Thymus (tissue), 11 donors: ENCODE measurements around the gene ETS1. TPM values are rescaled to one million over a fixed set of nuclear protein-coding genes. Genes with fewer than 3 reads are reported as not detected.
A peak's percentile ranks its signal among the peaks of the same experiment; 100 is the strongest.

Experiments
- DNase-seq, 9 donors: peaks; one replicate each; pipeline ENCODE4 v3.0.0-alpha.2; 2013; ENCODE audit warnings: low spot score in 9 of 9, low read depth in 6 of 9, missing footprints in 1 of 9
- H3K27ac ChIP-seq, 2 donors: one replicate each; pipeline ENCODE4 v1.5.1; 2013; ENCODE audit warnings: control low read depth in 1 of 2, low read depth in 1 of 2, low read length in 1 of 2, mild to moderate bottlenecking in 1 of 2, moderate library complexity in 1 of 2
- H3K27me3 ChIP-seq, 2 donors: one replicate each; pipeline ENCODE4 v1.5.1; 2013; ENCODE audit warnings: low read length in 1 of 2; ENCODE audit not compliant: control insufficient read depth in 2 of 2, insufficient read depth in 1 of 2
- H3K36me3 ChIP-seq, 2 donors: one replicate each; pipeline ENCODE4 v1.5.1; 2013; ENCODE audit warnings: low read length in 1 of 2, mild to moderate bottlenecking in 1 of 2, moderate library complexity in 1 of 2; ENCODE audit not compliant: control insufficient read depth in 2 of 2, insufficient read depth in 2 of 2
- H3K4me1 ChIP-seq, 2 donors: one replicate each; pipeline ENCODE4 v1.5.1; 2013; ENCODE audit warnings: low read length in 2 of 2; ENCODE audit not compliant: control insufficient read depth in 2 of 2, insufficient read depth in 2 of 2
- H3K4me3 ChIP-seq, 2 donors: one replicate each; pipeline ENCODE4 v1.5.1; 2013; ENCODE audit warnings: low read length in 2 of 2, control low read depth in 1 of 2, mild to moderate bottlenecking in 1 of 2
- H3K9me3 ChIP-seq, 2 donors: one replicate each; pipeline ENCODE4 v1.5.1; 2013; ENCODE audit warnings: low read length in 1 of 2, mild to moderate bottlenecking in 1 of 2; ENCODE audit not compliant: control insufficient read depth in 2 of 2, insufficient read depth in 1 of 2
- WGBS: extraction: QIAGEN DNeasy Blood & Tissue Kit; methylation state at CpG from one replicate; pipeline ENCODE4 v1.1.7; 2013; 5-methylcytosine and 5-hydroxymethylcytosine counted together
- polyA plus RNA-seq: library from polyadenylated mRNA; stranded (reverse); fragments of 200-250 nt; gene quantifications from one replicate; pipeline ENCODE4 v1.2.3, GENCODE V29; 2013
- total RNA-seq: library from RNA; stranded (reverse); fragments of 120-200 nt; gene quantifications from one replicate; pipeline ENCODE4 v1.2.4, GENCODE V29; 2013
- donor health status: healthy.

ETS1 gene
- total and polyA plus RNA-seq, 2 donors = 171 to 223 TPM

DNA sequence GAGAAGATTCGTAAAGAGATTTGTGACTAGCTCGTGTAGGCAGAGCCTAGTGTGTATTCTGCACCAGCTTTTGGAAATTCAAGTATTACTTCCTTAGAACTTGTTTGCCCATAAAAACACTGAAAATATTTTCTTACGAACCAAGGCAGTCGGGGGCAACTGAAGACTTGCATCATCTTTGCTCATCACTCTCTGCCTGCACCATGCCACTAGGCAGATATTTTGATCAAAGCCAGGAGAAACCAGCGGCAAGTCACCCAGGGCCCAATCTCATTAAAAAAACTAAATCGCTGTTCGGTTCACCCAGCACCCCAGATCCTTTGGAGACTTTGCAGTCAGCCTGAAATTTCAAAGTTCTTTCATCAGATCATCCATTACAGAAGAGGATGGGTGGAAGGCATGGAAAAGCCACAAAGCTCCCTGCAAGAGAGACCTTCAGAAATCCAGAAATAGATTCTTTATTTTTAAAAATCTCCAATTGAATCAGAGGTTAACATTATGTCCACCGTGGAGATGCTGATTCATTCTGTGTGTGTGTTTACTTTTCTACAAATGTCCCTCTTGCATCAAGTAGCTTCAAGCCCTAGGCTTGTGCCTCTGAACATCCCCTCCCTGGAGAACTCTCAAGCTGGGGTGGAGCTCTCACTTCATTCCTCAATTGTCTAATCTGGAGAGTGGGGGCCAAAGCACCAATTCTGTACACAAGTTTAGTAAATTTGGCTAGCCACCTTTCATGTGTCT, 78.4 kb downstream of the ETS1 start:
- WGBS = 79% methylated on average over 8 of the region's 8 CpGs
- Histone ChIP-seq H3K9me3 (no peaks in the 10 kb centered on the region), H3K4me1 (peaks cover 66 to 89% of the 10 kb centered on the region in 2 donors), H3K27ac (peak overlapping the region in 1 of 2 donors; percentile 25), H3K4me3 (peak overlapping the region in 1 of 2 donors; percentile 16), H3K27me3 (no peaks in the 10 kb centered on the region), H3K36me3 (peaks cover 35 to 96% of the 10 kb centered on the region in 2 donors)
- DNase-seq = no peak

GRCh38 chr11:128507936-128508335, 79.4 kb downstream of the ETS1 start:
- H3K9me3 ChIP-seq = no peaks in the 10 kb centered on the region
- WGBS = 83% methylated on average over 6 of the region's 6 CpGs
- H3K27me3 ChIP-seq = no peaks in the 10 kb centered on the region
- H3K4me3 ChIP-seq = peak overlapping the region in 1 of 2 donors; percentile 16
- peaks cover 36 to 94% of the 10 kb centered on the region in 2 donors for H3K36me3 ChIP-seq
- no peak for DNase-seq
- H3K27ac ChIP-seq = peak overlapping the region in 1 of 2 donors; percentile 53
- H3K4me1 ChIP-seq = peaks cover 72 to 90% of the 10 kb centered on the region in 2 donors

DNA sequence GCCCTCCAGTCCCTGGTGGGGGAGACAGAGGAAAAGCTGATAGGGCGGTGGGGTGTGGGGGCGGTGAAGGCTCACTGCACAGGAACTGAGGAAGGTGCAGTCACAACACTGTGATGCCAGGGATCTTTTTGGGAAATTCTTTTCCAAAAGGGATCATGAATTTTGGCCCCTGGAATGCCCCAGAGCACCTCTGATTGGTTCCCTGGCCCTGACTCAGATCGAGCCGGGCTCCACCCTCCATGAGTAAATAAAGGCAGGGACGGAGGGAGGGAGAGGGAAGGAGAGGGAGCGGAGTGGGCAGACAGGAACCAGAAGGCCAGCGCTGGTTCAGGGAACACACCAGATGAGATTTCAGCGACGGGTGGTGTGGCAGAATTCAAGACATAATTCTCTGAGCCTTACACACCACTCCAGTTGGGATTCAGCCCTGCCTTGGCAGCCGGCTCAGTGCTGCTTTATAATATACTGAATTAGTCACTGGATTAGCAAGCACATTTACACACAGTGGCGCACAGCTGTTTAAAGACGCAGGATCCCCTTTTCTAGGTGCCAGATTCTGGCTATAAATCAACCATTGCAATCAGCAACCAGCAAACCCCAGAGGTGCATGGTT, 80.3 kb downstream of the ETS1 start:
- WGBS = 55% methylated on average over 12 of the region's 12 CpGs
- H3K4me3 ChIP-seq = peak overlapping the region; percentile 5 to 30

GRCh38 chr11:128506356-128506755, 81.0 kb downstream of the ETS1 start:
- WGBS = 89% methylated on average over 15 of the region's 15 CpGs
- peaks cover 79 to 90% of the 10 kb centered on the region in 2 donors for H3K4me1 ChIP-seq
- no peak overlapping the region for H3K4me3 ChIP-seq
- peaks cover 28 to 94% of the 10 kb centered on the region in 2 donors for H3K36me3 ChIP-seq
- H3K27me3 ChIP-seq = no peaks in the 10 kb centered on the region
- no peaks in the 10 kb centered on the region for H3K9me3 ChIP-seq
- no peak for DNase-seq
- H3K27ac ChIP-seq = peak overlapping the region; percentile 32 to 42

More for the DNA sequence above, 80.3 kb downstream of the ETS1 start:
- H3K9me3 ChIP-seq = no peaks in the 10 kb centered on the region
- peaks cover 76 to 90% of the 10 kb centered on the region in 2 donors for H3K4me1 ChIP-seq
- H3K27me3 ChIP-seq = no peaks in the 10 kb centered on the region
- no peak for DNase-seq
- H3K36me3 ChIP-seq = peaks cover 29 to 94% of the 10 kb centered on the region in 2 donors
- H3K27ac ChIP-seq = peak overlapping the region; percentile 32 to 53

GRCh38 chr11:128505449-128506065, 81.8 kb downstream of the ETS1 start:
- H3K27ac ChIP-seq = peak overlapping the region in 1 of 2 donors; percentile 43
- peaks cover 78 to 93% of the 10 kb centered on the region in 2 donors for H3K4me1 ChIP-seq
- no peak for DNase-seq
- no peak overlapping the region for H3K4me3 ChIP-seq
- H3K9me3 ChIP-seq = no peaks in the 10 kb centered on the region
- 87% methylated on average over 12 of the region's 12 CpGs for WGBS
- H3K36me3 ChIP-seq = peaks cover 31 to 95% of the 10 kb centered on the region in 2 donors
- no peaks in the 10 kb centered on the region for H3K27me3 ChIP-seq

DNA sequence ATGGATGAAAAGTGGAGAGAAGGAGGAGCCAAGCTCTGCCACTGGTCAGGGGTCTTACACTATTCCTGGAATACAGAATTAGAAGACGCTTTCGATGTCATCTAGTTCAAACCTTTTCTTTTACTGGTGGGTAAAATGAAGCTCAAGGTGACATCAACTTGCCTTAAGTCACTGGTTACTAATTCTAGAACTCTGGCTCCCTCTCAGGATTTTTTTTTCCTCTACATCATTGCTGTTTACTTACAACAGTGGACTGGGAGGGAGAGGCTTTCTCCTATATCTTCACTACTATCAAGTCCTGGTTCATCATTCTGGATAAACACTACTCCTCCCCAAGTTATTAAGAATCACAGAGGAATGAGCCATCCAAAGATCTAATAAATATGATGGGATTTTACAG, 82.9 kb downstream of the ETS1 start:
- peak overlapping the region in 1 of 2 donors; percentile 10 for H3K4me3 ChIP-seq
- peak overlapping the region; percentile 43 to 54 for H3K27ac ChIP-seq
- H3K9me3 ChIP-seq = no peaks in the 10 kb centered on the region
- H3K27me3 ChIP-seq = no peaks in the 10 kb centered on the region
- no peak for DNase-seq
- over 99% methylated on average over 2 of the region's 2 CpGs for WGBS
- peaks cover 37 to 94% of the 10 kb centered on the region in 2 donors for H3K36me3 ChIP-seq
- H3K4me1 ChIP-seq = peaks cover 70 to 95% of the 10 kb centered on the region in 2 donors

DNA sequence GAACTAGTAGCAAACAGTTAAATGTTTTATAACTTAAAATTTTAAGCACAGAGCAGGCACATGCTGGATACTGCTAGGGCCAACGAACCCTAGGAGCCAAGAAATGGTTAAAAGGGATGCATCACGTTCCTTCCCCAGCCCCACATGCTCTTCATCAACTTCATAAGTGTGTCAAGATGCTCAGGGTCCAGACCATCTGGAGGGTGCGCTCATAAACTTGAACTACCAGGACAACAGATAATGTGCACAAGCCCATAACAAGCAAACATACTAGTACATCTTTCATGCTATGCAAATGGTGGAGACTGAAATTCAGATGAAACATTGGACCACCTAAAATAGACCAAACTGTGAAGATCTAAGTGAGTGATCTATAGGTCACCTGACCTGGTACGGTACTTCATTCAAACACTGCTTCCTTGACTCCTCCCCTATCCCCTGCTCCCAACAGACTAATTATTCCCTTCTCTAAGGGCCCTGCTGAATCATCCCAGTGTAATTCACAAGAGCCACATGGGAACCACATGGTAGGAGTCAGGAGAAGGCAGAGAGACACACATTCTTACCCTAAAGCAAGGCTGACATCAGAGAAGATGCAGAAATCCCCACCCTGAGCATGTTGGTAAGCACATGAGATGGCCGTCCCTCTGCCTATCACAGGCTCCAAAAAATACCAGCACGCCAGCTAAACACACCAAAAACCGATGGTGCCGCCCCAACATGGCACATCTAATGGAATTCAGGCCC, 83.9 kb downstream of the ETS1 start:
- Histone ChIP-seq H3K27me3 (no peaks in the 10 kb centered on the region), H3K4me3 (peak overlapping the region in 1 of 2 donors; percentile 3), H3K27ac (peak overlapping the region; percentile 10 to 58), H3K36me3 (peaks cover 37 to 95% of the 10 kb centered on the region in 2 donors), H3K4me1 (peaks cover 69 to 96% of the 10 kb centered on the region in 2 donors), H3K9me3 (no peaks in the 10 kb centered on the region)
- WGBS = 75% methylated on average over 8 of the region's 8 CpGs
- DNase-seq = no peak

DNA sequence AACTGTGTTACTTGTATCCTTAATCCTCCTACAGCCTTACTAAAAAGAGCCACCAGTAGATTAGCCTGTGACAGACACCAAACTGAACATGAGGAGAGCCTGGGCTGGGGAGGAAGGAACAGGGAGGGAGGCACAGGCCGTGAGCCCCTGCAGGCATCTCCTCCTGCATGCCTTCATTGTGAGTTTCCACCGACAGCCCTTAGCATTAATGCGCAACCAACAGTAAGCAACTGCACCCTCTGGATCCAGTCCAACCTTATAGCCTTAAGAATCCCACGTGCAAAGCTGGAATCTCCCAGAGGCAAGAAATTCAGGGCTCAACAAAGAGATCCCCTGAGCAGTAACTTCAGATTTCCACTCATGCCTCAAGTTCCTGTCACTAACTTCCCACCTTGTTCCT, 84.6 kb downstream of the ETS1 start:
- peaks cover 39 to 94% of the 10 kb centered on the region in 2 donors for H3K36me3 ChIP-seq
- peaks cover 67 to 95% of the 10 kb centered on the region in 2 donors for H3K4me1 ChIP-seq

More for the DNA sequence above, 84.6 kb downstream of the ETS1 start:
- Histone ChIP-seq H3K27ac (peak overlapping the region; percentile 10 to 25), H3K27me3 (no peaks in the 10 kb centered on the region), H3K9me3 (no peaks in the 10 kb centered on the region), H3K4me3 (no peak overlapping the region)
- no peak for DNase-seq
- WGBS = 76% methylated on average over 4 of the region's 4 CpGs
